ENCODE data around the gene SP3.

- no peak for TF ChIP-seq CTCF (IDR thresholded peaks at IDR 0.05)
- no peak for TF ChIP-seq POLR2A (IDR thresholded peaks at IDR 0.05)
Observed at GRCh38 chr2:173874003-173874893, 90.9 kb downstream of the SP3 start.

Measured in body of pancreas (tissue), 4 donors.